MCF 10A (cell line): ENCODE measurements around the gene FAM110D. TPM values are rescaled to one million over a fixed set of nuclear protein-coding genes. Genes with fewer than 3 reads are reported as not detected.

Source experiments
- BruUV-seq: library from RNA; stranded (reverse); fragments of 400-500 nt; replicated peaks from 2 replicates; lab custom pipeline; 2021; lab: Mats Ljungman, UMichigan
- CTCF ChIA-PET: fragments of 300-600 bp; sonication (Branson Sonifier 250); formaldehyde crosslinking; extraction: SDS; loops from one replicate; lab custom pipeline; 2021; ENCODE audit warnings: antibody characterized with exemption, inconsistent platforms; lab: Yijun Ruan, JAX
- POLR2A ChIA-PET: fragments of 300-600, 350-650 bp; sonication (Branson Sonifier 250); formaldehyde crosslinking; extraction: SDS; loops from one replicate; lab custom pipeline; 2020; ENCODE audit warnings: antibody characterized with exemption, inconsistent platforms; lab: Yijun Ruan, JAX
- DNase-seq: peaks from one replicate; pipeline ENCODE4 v3.0.0-alpha.2; 2018; ENCODE audit not compliant: unreplicated experiment
- H3K27ac Mint-ChIP-seq: one replicate; pipeline ENCODE4 v1.8.0; 2022; ENCODE audit warnings: mild to moderate bottlenecking, low read depth, mixed read lengths; ENCODE audit not compliant: unreplicated experiment
- H3K27me3 Mint-ChIP-seq: one replicate; pipeline ENCODE4 v1.8.0; 2022; ENCODE audit warnings: mixed read lengths; ENCODE audit not compliant: insufficient read depth, unreplicated experiment
- H3K36me3 Mint-ChIP-seq: one replicate; pipeline ENCODE4 v1.8.0; 2022; ENCODE audit warnings: mild to moderate bottlenecking, moderate library complexity, mixed read lengths; ENCODE audit not compliant: insufficient read depth, unreplicated experiment
- H3K4me1 Mint-ChIP-seq: one replicate; pipeline ENCODE4 v1.8.0; 2022; ENCODE audit warnings: mixed read lengths; ENCODE audit not compliant: insufficient read depth, unreplicated experiment
- H3K4me3 Mint-ChIP-seq: one replicate; pipeline ENCODE4 v1.8.0; 2022; ENCODE audit warnings: mild to moderate bottlenecking, moderate library complexity, mixed read lengths; ENCODE audit not compliant: unreplicated experiment
- H3K9me3 Mint-ChIP-seq: one replicate; pipeline ENCODE4 v1.8.0; 2022; ENCODE audit warnings: mixed read lengths; ENCODE audit not compliant: unreplicated experiment
- CTCF ChIP-seq: fragments of 200-600 bp; IDR thresholded peaks from one replicate; pipeline ENCODE4 v1.8.0; 2022; ENCODE audit warnings: antibody characterized with exemption, mild to moderate bottlenecking; ENCODE audit not compliant: unreplicated experiment
- intact Hi-C: fragments of 100-400 bp; cut with micrococcal nuclease; formaldehyde crosslinking; loops from 2 replicates; pipeline ENCODE4 v1.14.1; 2022
- total RNA-seq: library from RNA; stranded (reverse); gene quantifications from 2 replicates; pipeline ENCODE4 v1.2.3, GENCODE V29; 2022

FAM110D gene
- total RNA-seq, 1 experiment from 2014 or later, result not detected

- H3K4me3 Mint-ChIP-seq, result no peak within 1 kb of the TSS
- H3K27me3 Mint-ChIP-seq, result peaks cover 8% of the 10 kb centered on the region
- CTCF ChIA-PET, result interaction anchor here (0.9 kb wide), 1 partner anchor 201 kb away, joined by 3 read pairs; no protein-coding TSS in a partner anchor
- no peaks in the 10 kb centered on the region for H3K4me1 Mint-ChIP-seq
- DNase-seq, result peak; percentile 17
- peaks cover 43% of the 10 kb centered on the region for H3K36me3 Mint-ChIP-seq
- BruUV-seq, result no TSS peak
- POLR2A ChIA-PET, result no interaction called here
- TF ChIP-seq CTCF, result no peak
- intact Hi-C loops, result no loop called here
- no peaks in the 10 kb centered on the region for H3K9me3 Mint-ChIP-seq
- H3K27ac Mint-ChIP-seq, result peak within 1 kb of the TSS; percentile 63
Measured at GRCh38 chr1:26190373-26190987, 31.6 kb downstream of the FAM110D start, which contains the start of gene CATSPER4. Gene CATSPER4 (plus strand): TSS chr1:26190602. CDS start chr1:26190628, 26 bp downstream.

GRCh38 chr1:26191739-26192138 is 32.9 kb downstream of the FAM110D start:
- BruUV-seq, result no TSS peak
- intact Hi-C loops, result no loop called here
- Mint-ChIP-seq H3K36me3 (peaks cover 30% of the 10 kb centered on the region), H3K4me1 (no peaks in the 10 kb centered on the region), H3K27me3 (peaks cover 8% of the 10 kb centered on the region), H3K4me3 (no peak overlapping the region), H3K27ac (no peak overlapping the region), H3K9me3 (no peaks in the 10 kb centered on the region)
- no peak for TF ChIP-seq CTCF
- ChIA-PET CTCF (interaction anchor here (0.5 to 0.6 kb wide), 3 partner anchors 15 to 742 kb away, joined by 3 read pairs; partner anchors contain the start of gene CNKSR1), POLR2A (no interaction called here)
- no peak for DNase-seq

GRCh38 chr1:26195805-26196204 is 36.9 kb downstream of the FAM110D start:
- no peak for DNase-seq
- BruUV-seq, result no TSS peak
- Mint-ChIP-seq H3K27me3 (peaks cover 8% of the 10 kb centered on the region), H3K9me3 (no peaks in the 10 kb centered on the region), H3K4me3 (no peak overlapping the region), H3K36me3 (no peaks in the 10 kb centered on the region), H3K4me1 (no peaks in the 10 kb centered on the region), H3K27ac (no peak overlapping the region)
- TF ChIP-seq CTCF, result no peak
- intact Hi-C loops, result no loop called here
- ChIA-PET POLR2A (interaction anchor here (0.6 kb wide), 1 partner anchor 24 kb away, joined by 3 read pairs; no protein-coding TSS in a partner anchor), CTCF (interaction anchor here (0.6 kb wide), 2 partner anchors 38 to 126 kb away, joined by 3 to 4 read pairs; partner anchors contain the start of gene CEP85)

- H3K36me3 Mint-ChIP-seq, result no peaks in the 10 kb centered on the region
Measured at GRCh38 chr1:26197301-26197700, 38.4 kb downstream of the FAM110D start.

More at GRCh38 chr1:26197301-26197700, 38.4 kb downstream of the FAM110D start:
- ChIA-PET CTCF (no interaction called here), POLR2A (no interaction called here)
- no peak overlapping the region for H3K4me3 Mint-ChIP-seq
- BruUV-seq, result no TSS peak
- no peak overlapping the region for H3K27ac Mint-ChIP-seq
- H3K27me3 Mint-ChIP-seq, result peaks cover 13% of the 10 kb centered on the region
- no peak for DNase-seq
- no peaks in the 10 kb centered on the region for H3K9me3 Mint-ChIP-seq
- no peak for TF ChIP-seq CTCF
- intact Hi-C loops, result no loop called here
- no peaks in the 10 kb centered on the region for H3K4me1 Mint-ChIP-seq
